A549 (cell line): ENCODE results near the gene TOGARAM2. TPM values are rescaled to one million over a fixed set of nuclear protein-coding genes. Genes with fewer than 3 reads are reported as not detected.
A peak's percentile ranks its signal among the peaks of the same experiment; 100 is the strongest.

Experiments
- ATAC-seq, 2 experiments: fragments of 200-7000 bp in 1 of 2; fragments of >200 bp in 1 of 2; cut with Nextera tagmentation in 1 of 2; cut with Tn5 transposase in 1 of 2; 3 replicates each; pipeline versions ENCODE4 v1.8.0 to v1.9.1; 2018 to 2020; ENCODE audit warnings: mild to moderate bottlenecking in 1 of 2, moderate library complexity in 1 of 2
- CTCF ChIA-PET: fragments of 300-600 bp; sonication (Branson Sonifier 250); formaldehyde crosslinking; extraction: SDS; loops from one replicate; lab custom pipeline; 2021; ENCODE audit warnings: antibody characterized with exemption, inconsistent platforms; lab: Yijun Ruan, JAX
- POLR2A ChIA-PET: fragments of 350-600 bp; formaldehyde crosslinking; extraction: SDS; loops from one replicate; lab custom pipeline; 2021; ENCODE audit warnings: antibody characterized with exemption, inconsistent platforms; lab: Yijun Ruan, JAX
- DNase-seq, 2 experiments: peaks; one replicate each; pipeline versions ENCODE4 v3.0.0 to v3.0.0-alpha.2; 2011 to 2016; ENCODE audit warnings: low read depth in 1 of 2, low spot score in 1 of 2
- FAIRE-seq: peaks from 2 replicates; lab custom pipeline; 2011; peaks lifted over from hg19 to GRCh38; lab: Jason Lieb, UNC
- H3K27ac ChIP-seq, 2 experiments: fragments of >200 bp; sonication (Bioruptor Twin); formaldehyde crosslinking; 3 replicates each; pipeline ENCODE4 v1.5.1; 2016 to 2017
- H3K4me1 ChIP-seq: fragments of >200 bp; sonication (Bioruptor Twin); formaldehyde crosslinking; 3 replicates; pipeline ENCODE4 v1.6.1; 2016
- H3K4me2 ChIP-seq: fragments of >200 bp; sonication (Bioruptor Twin); formaldehyde crosslinking; 3 replicates; pipeline ENCODE4 v1.6.1; 2016
- H3K4me3 ChIP-seq: fragments of >200 bp; sonication (Bioruptor Twin); formaldehyde crosslinking; 3 replicates; pipeline ENCODE4 v1.5.1; 2016
- H3K9me3 ChIP-seq: fragments of >200 bp; sonication (Bioruptor Twin); formaldehyde crosslinking; 3 replicates; pipeline ENCODE4 v1.6.1; 2016
- CHD2 ChIP-seq: fragments of 150-350 bp; IDR thresholded peaks from 2 replicates; pipeline ENCODE4 v1.6.1; 2014; ENCODE audit warnings: low read length; ENCODE audit not compliant: partially characterized antibody
- CTCF ChIP-seq: fragments of >200 bp; sonication (Bioruptor Twin); formaldehyde crosslinking; IDR thresholded peaks from 3 replicates; pipeline ENCODE4 v1.5.1; 2016
- EP300 ChIP-seq, 2 experiments: fragments of >200 bp; sonication (Bioruptor Twin); formaldehyde crosslinking; IDR thresholded peaks; 2 replicates in 1 of 2; 3 replicates in 1 of 2; pipeline ENCODE4 v1.6.1; 2016 to 2017
- HES2 ChIP-seq: fragments of >200 bp; sonication (Bioruptor Twin); formaldehyde crosslinking; IDR thresholded peaks from 2 replicates; pipeline ENCODE4 v1.6.1; 2016
- HOXA7 ChIP-seq: fragments of 250-450 bp; sonication (Bioruptor Pico); IDR thresholded peaks from 2 replicates; pipeline ENCODE4 v1.5.0; 2020; ENCODE audit warnings: mild to moderate bottlenecking, moderate library complexity
- MAZ ChIP-seq: fragments of 150-350 bp; IDR thresholded peaks from 2 replicates; pipeline ENCODE4 v1.6.1; 2014; ENCODE audit warnings: antibody characterized with exemption, low read depth, low read length, borderline replicate concordance
- POLR2AphosphoS2 ChIP-seq: conservative IDR thresholded peaks from 2 replicates; pipeline ENCODE4 v1.6.1; 2012; ENCODE audit warnings: low read length, improper control_type of control experiment, inconsistent platforms
- RAD21 ChIP-seq, 2 experiments: fragments of >200 bp in 1 of 2; sonication (Bioruptor Twin) in 1 of 2; formaldehyde crosslinking in 1 of 2; IDR thresholded peaks in 1 of 2; conservative IDR thresholded peaks in 1 of 2; 2 replicates in 1 of 2; 3 replicates in 1 of 2; pipeline ENCODE4 v1.6.1; 2012 to 2018; ENCODE audit warnings: inconsistent platforms in 1 of 2
- RNF2 ChIP-seq: fragments of 200-600 bp; sonication (generic); IDR thresholded peaks from 2 replicates; pipeline ENCODE4 v1.6.1; 2016; ENCODE audit warnings: low read depth, mild to moderate bottlenecking, antibody characterized with exemption, moderate library complexity, borderline replicate concordance
- SMC3 ChIP-seq: fragments of >200 bp; sonication (Bioruptor Twin); formaldehyde crosslinking; IDR thresholded peaks from 3 replicates; pipeline ENCODE4 v1.6.1; 2018; ENCODE audit warnings: inconsistent platforms
- WGBS: methylation state at CpG from one replicate; pipeline ENCODE4 v1.1.6; 2017; ENCODE audit errors: missing lambda C conversion rate; 5-methylcytosine and 5-hydroxymethylcytosine counted together
- polyA plus RNA-seq, 4 experiments: library from polyadenylated mRNA; depleted of rRNA in 3 of 4; stranded (reverse); fragments of >200 nt; fragmentation: RNase III in 1 of 4; extraction: RNeasy Plus Mini Kit Qiagen cat#74134 plus additional on column Dnase treatment in 1 of 4; gene quantifications; 2 replicates in 3 of 4; 3 replicates in 1 of 4; pipeline ENCODE4 v1.2.3, GENCODE V29; 2011 to 2017
- TF ChIP-seq, protein P1 (sequence below): fragments of 200-600 bp; sonication (generic); IDR thresholded peaks from 2 replicates; pipeline ENCODE4 v1.6.1; 2016; ENCODE audit warnings: antibody characterized with exemption, mild to moderate bottlenecking, moderate library complexity

Gene TOGARAM2
- polyA plus RNA-seq, 2 of the 4 experiments (the other 2 are of a cell fraction), result 0.14 to 0.35 TPM

GRCh38 chr2:28956890-28957289, 24.2 kb upstream of the TOGARAM2 start:
- ChIA-PET CTCF (interaction anchor here (0.6 to 1.5 kb wide), 5 partner anchors 15 to 234 kb away, joined by 3 to 6 read pairs (median 4); no protein-coding TSS in a partner anchor), POLR2A (no interaction called here)
- WGBS, result 64% methylated on average over 15 of the region's 15 CpGs
- FAIRE-seq, result no peak
- H3K27ac ChIP-seq, result no peak overlapping the region; a peak in 1 of 6 replicates
- ATAC-seq, result peak in 1 of 2 experiments; percentile 19; a peak in 3 of 6 replicates
- peaks cover 21% of the 10 kb centered on the region for H3K4me1 ChIP-seq
- H3K4me2 ChIP-seq, result no peak overlapping the region
- peak in 1 of 2 experiments; percentile 28 for DNase-seq
- no peak overlapping the region for H3K4me3 ChIP-seq
- TF ChIP-seq HOXA7 (CRISPR knock-in tag) (no peak), SMC3 (0 out of 3 replicates have a peak, but pooled peaks have one; percentile 37), EP300 (IDR thresholded peaks at IDR 0.05) (no peak), HES2 (no peak), RAD21 (conservative IDR thresholded peaks at IDR 0.05 in 1 of 2, IDR thresholded peaks at IDR 0.05 in 1 of 2) (peak; percentile 58 to 64), CTCF (peak; percentile 46; the same call in 2 of the 3 replicates), CHD2 (no peak)
- no peaks in the 10 kb centered on the region for H3K9me3 ChIP-seq

DNA sequence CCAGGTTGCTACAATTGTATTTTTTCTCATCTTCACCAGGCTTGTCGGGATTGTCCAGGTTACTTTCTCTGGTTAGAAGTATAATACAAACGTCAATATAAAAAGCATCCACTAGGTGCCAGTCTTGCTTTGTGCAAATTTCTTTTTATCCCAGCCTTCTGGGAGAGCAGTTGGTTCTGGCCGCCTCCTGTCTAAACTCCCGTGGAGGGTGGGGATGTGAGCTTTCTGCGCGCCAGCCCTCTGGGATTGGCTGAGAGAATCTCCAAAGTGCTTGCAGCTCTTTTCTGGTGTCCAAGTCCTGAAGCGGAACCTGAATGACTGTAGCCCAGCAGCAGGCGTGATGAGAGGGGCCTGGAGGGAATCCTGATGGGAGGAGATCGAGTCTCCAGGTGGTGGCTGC, 22.4 kb upstream of the TOGARAM2 start:
- POLR2A ChIA-PET, result no interaction called here
- peak; percentile 77 to 83 for DNase-seq
- no peak for FAIRE-seq

More for the DNA sequence above, 22.4 kb upstream of the TOGARAM2 start:
- 23% methylated on average over 9 of the region's 9 CpGs for WGBS
- ATAC-seq, result peak; percentile 80 to 86
- Histone ChIP-seq H3K4me2 (peak overlapping the region; percentile 56), H3K27ac (peak overlapping the region; percentile 30 to 37; a peak in 2 of 6 replicates), H3K4me3 (no peak overlapping the region), H3K9me3 (no peaks in the 10 kb centered on the region), H3K4me1 (peaks cover 5% of the 10 kb centered on the region)
- TF ChIP-seq SMC3 (peak; percentile 98), RAD21 (conservative IDR thresholded peaks at IDR 0.05 in 1 of 2, IDR thresholded peaks at IDR 0.05 in 1 of 2) (peak; percentile 98 to 99), CTCF (peak; percentile 97), MAZ (no peak), RNF2 (no peak), POLR2AphosphoS2 (no peak)
- TF ChIP-seq, protein P1, sequence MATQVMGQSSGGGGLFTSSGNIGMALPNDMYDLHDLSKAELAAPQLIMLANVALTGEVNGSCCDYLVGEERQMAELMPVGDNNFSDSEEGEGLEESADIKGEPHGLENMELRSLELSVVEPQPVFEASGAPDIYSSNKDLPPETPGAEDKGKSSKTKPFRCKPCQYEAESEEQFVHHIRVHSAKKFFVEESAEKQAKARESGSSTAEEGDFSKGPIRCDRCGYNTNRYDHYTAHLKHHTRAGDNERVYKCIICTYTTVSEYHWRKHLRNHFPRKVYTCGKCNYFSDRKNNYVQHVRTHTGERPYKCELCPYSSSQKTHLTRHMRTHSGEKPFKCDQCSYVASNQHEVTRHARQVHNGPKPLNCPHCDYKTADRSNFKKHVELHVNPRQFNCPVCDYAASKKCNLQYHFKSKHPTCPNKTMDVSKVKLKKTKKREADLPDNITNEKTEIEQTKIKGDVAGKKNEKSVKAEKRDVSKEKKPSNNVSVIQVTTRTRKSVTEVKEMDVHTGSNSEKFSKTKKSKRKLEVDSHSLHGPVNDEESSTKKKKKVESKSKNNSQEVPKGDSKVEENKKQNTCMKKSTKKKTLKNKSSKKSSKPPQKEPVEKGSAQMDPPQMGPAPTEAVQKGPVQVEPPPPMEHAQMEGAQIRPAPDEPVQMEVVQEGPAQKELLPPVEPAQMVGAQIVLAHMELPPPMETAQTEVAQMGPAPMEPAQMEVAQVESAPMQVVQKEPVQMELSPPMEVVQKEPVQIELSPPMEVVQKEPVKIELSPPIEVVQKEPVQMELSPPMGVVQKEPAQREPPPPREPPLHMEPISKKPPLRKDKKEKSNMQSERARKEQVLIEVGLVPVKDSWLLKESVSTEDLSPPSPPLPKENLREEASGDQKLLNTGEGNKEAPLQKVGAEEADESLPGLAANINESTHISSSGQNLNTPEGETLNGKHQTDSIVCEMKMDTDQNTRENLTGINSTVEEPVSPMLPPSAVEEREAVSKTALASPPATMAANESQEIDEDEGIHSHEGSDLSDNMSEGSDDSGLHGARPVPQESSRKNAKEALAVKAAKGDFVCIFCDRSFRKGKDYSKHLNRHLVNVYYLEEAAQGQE, result no peak
- CTCF ChIA-PET, result interaction anchor here (0.6 to 5.3 kb wide), 49 partner anchors 9 to 1114 kb away, joined by 3 to 69 read pairs (median 4); no protein-coding TSS in a partner anchor
